ENCODE measurements around the gene XRCC3.

Gene XRCC3

GRCh38 chr14:103663506-103663905 lies 51.7 kb downstream of the XRCC3 start:
- no peak for DNase-seq (ENCODE audit: extremely low spot score)
- ChIA-PET CTCF (no interaction called here), POLR2A (no interaction called here)
- no peak for TF ChIP-seq TARDBP (IDR thresholded peaks at IDR 0.05)
- TF ChIP-seq SUZ12 (IDR thresholded peaks at IDR 0.05): no peak
- TF ChIP-seq ELF4 (IDR thresholded peaks at IDR 0.05): no peak
- no peak for TF ChIP-seq HDGF (IDR thresholded peaks at IDR 0.05; ENCODE audit: borderline replicate concordance)
- TF ChIP-seq FOXK2 (IDR thresholded peaks at IDR 0.05): no peak
- no peak for TF ChIP-seq FOXM1 (IDR thresholded peaks at IDR 0.05; ENCODE audit: borderline replicate concordance)
- TF ChIP-seq PKNOX1 (IDR thresholded peaks at IDR 0.05): no peak
- TF ChIP-seq LEF1 (IDR thresholded peaks at IDR 0.05; ENCODE audit: borderline replicate concordance): no peak
- no peak for TF ChIP-seq ZNF384 (IDR thresholded peaks at IDR 0.05)
- TF ChIP-seq SP1 (IDR thresholded peaks at IDR 0.05): no peak
- TF ChIP-seq NFRKB (IDR thresholded peaks at IDR 0.05): no peak
- no peak for TF ChIP-seq FOXA1 (IDR thresholded peaks at IDR 0.05)
- no peak for TF ChIP-seq L3MBTL2 (conservative IDR thresholded peaks at IDR 0.05)
- TF ChIP-seq CTBP1 (IDR thresholded peaks at IDR 0.05; ENCODE audit: borderline replicate concordance): no peak
- no peak for TF ChIP-seq BHLHE40 (IDR thresholded peaks at IDR 0.05; ENCODE audit: borderline replicate concordance)

GRCh38 chr14:103662591-103662990 lies 52.7 kb downstream of the XRCC3 start:
- ChIA-PET CTCF (no interaction called here), POLR2A (no interaction called here)
- no peak for DNase-seq (ENCODE audit: extremely low spot score)
- TF ChIP-seq CTBP1 (IDR thresholded peaks at IDR 0.05; ENCODE audit: borderline replicate concordance): no peak
- no peak for TF ChIP-seq LEF1 (IDR thresholded peaks at IDR 0.05; ENCODE audit: borderline replicate concordance)
- no peak for TF ChIP-seq NFRKB (IDR thresholded peaks at IDR 0.05)
- TF ChIP-seq SUZ12 (IDR thresholded peaks at IDR 0.05): no peak
- TF ChIP-seq ARNT (IDR thresholded peaks at IDR 0.05): no peak
- TF ChIP-seq FOXA1 (IDR thresholded peaks at IDR 0.05): no peak
- TF ChIP-seq FOXK2 (IDR thresholded peaks at IDR 0.05): no peak
- TF ChIP-seq TARDBP (IDR thresholded peaks at IDR 0.05): no peak
- TF ChIP-seq FOXM1 (IDR thresholded peaks at IDR 0.05; ENCODE audit: borderline replicate concordance): no peak
- no peak for TF ChIP-seq BHLHE40 (IDR thresholded peaks at IDR 0.05; ENCODE audit: borderline replicate concordance)
- TF ChIP-seq HDGF (IDR thresholded peaks at IDR 0.05; ENCODE audit: borderline replicate concordance): no peak
- TF ChIP-seq ELF4 (IDR thresholded peaks at IDR 0.05): no peak
- TF ChIP-seq ZNF384 (IDR thresholded peaks at IDR 0.05): no peak
- no peak for TF ChIP-seq L3MBTL2 (conservative IDR thresholded peaks at IDR 0.05)
- no peak for TF ChIP-seq PKNOX1 (IDR thresholded peaks at IDR 0.05)

GRCh38 chr14:103662029-103662428 lies 53.2 kb downstream of the XRCC3 start:
- no peak for DNase-seq (ENCODE audit: extremely low spot score)
- TF ChIP-seq FOXA1 (IDR thresholded peaks at IDR 0.05): no peak
- POLR2A ChIA-PET: no interaction called here
- CTCF ChIA-PET: no interaction called here

GRCh38 chr14:103659631-103660030 lies 55.6 kb downstream of the XRCC3 start:
- DNase-seq (ENCODE audit: extremely low spot score): no peak
- TF ChIP-seq FOXM1 (IDR thresholded peaks at IDR 0.05; ENCODE audit: borderline replicate concordance) (no peak), FOXA1 (IDR thresholded peaks at IDR 0.05) (no peak), BHLHE40 (IDR thresholded peaks at IDR 0.05; ENCODE audit: borderline replicate concordance) (no peak), ELF4 (IDR thresholded peaks at IDR 0.05) (no peak), SUZ12 (IDR thresholded peaks at IDR 0.05) (no peak), PKNOX1 (IDR thresholded peaks at IDR 0.05) (no peak), CTBP1 (IDR thresholded peaks at IDR 0.05; ENCODE audit: borderline replicate concordance) (no peak), TARDBP (IDR thresholded peaks at IDR 0.05) (no peak), LEF1 (IDR thresholded peaks at IDR 0.05; ENCODE audit: borderline replicate concordance) (no peak), NFRKB (IDR thresholded peaks at IDR 0.05) (no peak), ARNT (IDR thresholded peaks at IDR 0.05) (no peak), HDGF (IDR thresholded peaks at IDR 0.05; ENCODE audit: borderline replicate concordance) (no peak), L3MBTL2 (conservative IDR thresholded peaks at IDR 0.05) (no peak), FOXK2 (IDR thresholded peaks at IDR 0.05) (no peak), ZNF384 (IDR thresholded peaks at IDR 0.05) (no peak), SP1 (IDR thresholded peaks at IDR 0.05) (no peak)
- CTCF ChIA-PET: no interaction called here
- POLR2A ChIA-PET: no interaction called here

- CTCF ChIA-PET: interaction anchor here (0.6 kb wide), 1 partner anchor 93 kb away, joined by 6 read pairs; no protein-coding TSS in a partner anchor
- no peak for TF ChIP-seq LEF1 (IDR thresholded peaks at IDR 0.05; ENCODE audit: borderline replicate concordance)
These were observed 57.8 kb downstream of the XRCC3 start for GRCh38 chr14:103657471-103657870.

GRCh38 chr14:103656756-103657133 lies 58.5 kb downstream of the XRCC3 start:
- POLR2A ChIA-PET: interaction anchor here (1.7 kb wide), 1 partner anchor 28 kb away, joined by 7 read pairs; the partner anchor contains the start of gene KLC1
- TF ChIP-seq FOXA1 (IDR thresholded peaks at IDR 0.05) (no peak), HDGF (IDR thresholded peaks at IDR 0.05; ENCODE audit: borderline replicate concordance) (no peak), ARNT (IDR thresholded peaks at IDR 0.05) (no peak), FOXK2 (IDR thresholded peaks at IDR 0.05) (no peak), L3MBTL2 (conservative IDR thresholded peaks at IDR 0.05) (no peak), ZNF384 (IDR thresholded peaks at IDR 0.05) (no peak), PKNOX1 (IDR thresholded peaks at IDR 0.05) (no peak), SP1 (IDR thresholded peaks at IDR 0.05) (no peak), FOXM1 (IDR thresholded peaks at IDR 0.05; ENCODE audit: borderline replicate concordance) (no peak), CTBP1 (IDR thresholded peaks at IDR 0.05; ENCODE audit: borderline replicate concordance) (no peak), BHLHE40 (IDR thresholded peaks at IDR 0.05; ENCODE audit: borderline replicate concordance) (no peak), LEF1 (IDR thresholded peaks at IDR 0.05; ENCODE audit: borderline replicate concordance) (no peak), TARDBP (IDR thresholded peaks at IDR 0.05) (no peak), NFRKB (IDR thresholded peaks at IDR 0.05) (no peak), SUZ12 (IDR thresholded peaks at IDR 0.05) (no peak), ELF4 (IDR thresholded peaks at IDR 0.05) (no peak)
- CTCF ChIA-PET: no interaction called here
- no peak for DNase-seq (ENCODE audit: extremely low spot score)

More at GRCh38 chr14:103657471-103657870, 57.8 kb downstream of the XRCC3 start:
- POLR2A ChIA-PET: interaction anchor here (1.7 kb wide), 1 partner anchor 29 kb away, joined by 7 read pairs; the partner anchor contains the start of gene KLC1
- DNase-seq (ENCODE audit: extremely low spot score): no peak
